Panc1 (cell line): Measurements from ENCODE around the gene SENP1.

Experiments used
- CTCF ChIP-seq: fragments of 450-650 bp; IDR thresholded peaks from 2 replicates; pipeline ENCODE4 v1.5.1; 2017; ENCODE audit warnings: mild to moderate bottlenecking
- POLR2AphosphoS5 ChIP-seq: IDR thresholded peaks from 2 replicates; pipeline ENCODE4 v1.6.1; 2012; ENCODE audit warnings: mild to moderate bottlenecking, low read depth, low read length, moderate library complexity

- TF ChIP-seq CTCF = no peak
- no peak for TF ChIP-seq POLR2AphosphoS5
Measured at GRCh38 chr12:48002773-48003218, 103.1 kb downstream of the SENP1 start.
